ENCODE data around the gene SUPT20H. TPM values are rescaled to one million over a fixed set of nuclear protein-coding genes. Genes with fewer than 3 reads are reported as not detected.

The SUPT20H gene
- total RNA-seq, 4 donors from 2014 or later, result 28.4 to 67.6 (median 45.3) TPM

DNA sequence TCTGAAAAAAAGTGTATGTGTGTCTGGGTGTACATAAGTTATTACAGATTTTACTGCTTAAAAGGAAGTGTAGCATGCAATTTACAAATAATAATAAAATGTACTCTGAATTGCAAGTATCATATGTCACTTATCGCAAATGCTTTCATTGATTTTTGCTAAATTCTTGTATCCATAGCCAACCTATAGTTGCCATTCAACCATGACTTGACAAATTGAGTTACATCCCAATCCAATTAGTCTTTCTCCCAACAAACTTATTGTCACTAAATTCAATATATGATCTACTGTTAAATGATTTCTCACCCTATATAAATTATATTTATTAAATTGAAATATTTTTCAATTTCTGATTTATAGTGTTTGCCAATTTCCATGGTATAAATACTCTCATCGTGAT is 17.3 kb upstream of the SUPT20H start:
- Histone ChIP-seq H3K36me3 (no peaks in the 10 kb centered on the region), H3K9me3 (no peaks in the 10 kb centered on the region), H3K27ac (no peak overlapping the region), H3K4me1 (no peaks in the 10 kb centered on the region), H3K27me3 (no peaks in the 10 kb centered on the region), H3K4me3 (no peak overlapping the region)
- in situ Hi-C loops (cut with MboI; ENCODE audit: low pct_ligation_motif_present in 1 of 4, low pct_unique_long_range_greater_than_20kb in 1 of 4, low sequenced_read_pairs in 3 of 4) (loop anchor here in 1 of 4 donors (25.0 kb wide), 1 partner anchor 535 kb away; no protein-coding TSS in a partner anchor), intact Hi-C loops (cut with DNase I; ENCODE audit: low total_unique reads) (loop anchor here (10.0 kb wide), 1 partner anchor 528 kb away; no protein-coding TSS in a partner anchor)
- TF ChIP-seq POLR2AphosphoS5 (IDR thresholded peaks at IDR 0.05) (no peak), CTCF (IDR thresholded peaks at IDR 0.05) (no peak), EP300 (IDR thresholded peaks at IDR 0.05; ENCODE audit: low read depth) (no peak), POLR2A (IDR thresholded peaks at IDR 0.05) (no peak)
- no peak for DNase-seq
- WGBS, 2 donors (ENCODE audit: low coverage in 1 of 2), result 92 to 97% methylated on average over 2 of the region's 2 CpGs

- Histone ChIP-seq H3K4me1 (no peaks in the 10 kb centered on the region), H3K4me3 (no peak overlapping the region), H3K9me3 (no peaks in the 10 kb centered on the region), H3K27ac (no peak overlapping the region), H3K27me3 (no peaks in the 10 kb centered on the region), H3K36me3 (no peaks in the 10 kb centered on the region)
- no peak for DNase-seq
- TF ChIP-seq POLR2A (IDR thresholded peaks at IDR 0.05) (no peak), POLR2AphosphoS5 (IDR thresholded peaks at IDR 0.05) (no peak), CTCF (IDR thresholded peaks at IDR 0.05) (no peak), EP300 (IDR thresholded peaks at IDR 0.05; ENCODE audit: low read depth) (no peak)
- intact Hi-C loops (cut with DNase I; ENCODE audit: low total_unique reads), result loop anchor here (10.0 kb wide), 1 partner anchor 530 kb away; no protein-coding TSS in a partner anchor
- WGBS, 2 donors (ENCODE audit: low coverage in 1 of 2), result 92 to 94% methylated on average over 2 of the region's 2 CpGs
- in situ Hi-C loops (cut with MboI; ENCODE audit: low pct_ligation_motif_present in 1 of 4, low pct_unique_long_range_greater_than_20kb in 1 of 4, low sequenced_read_pairs in 3 of 4), result loop anchor here in 1 of 4 donors (25.0 kb wide), 1 partner anchor 537 kb away; no protein-coding TSS in a partner anchor
Measured at GRCh38 chr13:37075164-37075563, 15.7 kb upstream of the SUPT20H start.

- no peaks in the 10 kb centered on the region for H3K27me3 ChIP-seq
- no peak for DNase-seq
- no peak for TF ChIP-seq POLR2A (IDR thresholded peaks at IDR 0.05)
- TF ChIP-seq EP300 (IDR thresholded peaks at IDR 0.05; ENCODE audit: low read depth), result no peak
- TF ChIP-seq POLR2AphosphoS5 (IDR thresholded peaks at IDR 0.05), result no peak
- TF ChIP-seq CTCF (IDR thresholded peaks at IDR 0.05), result peak; percentile 11 to 41 (median 30)
- H3K36me3 ChIP-seq, result no peaks in the 10 kb centered on the region
- H3K4me3 ChIP-seq, result no peak overlapping the region
- no peaks in the 10 kb centered on the region for H3K4me1 ChIP-seq
- intact Hi-C loops (cut with DNase I; ENCODE audit: low total_unique reads) (loop anchor here (10.0 kb wide), 1 partner anchor 530 kb away; no protein-coding TSS in a partner anchor), in situ Hi-C loops (cut with MboI; ENCODE audit: low pct_ligation_motif_present in 1 of 4, low pct_unique_long_range_greater_than_20kb in 1 of 4, low sequenced_read_pairs in 3 of 4) (loop anchor here in 2 of 4 donors (25.0 kb wide), 2 partner anchors 538 to 1288 kb away; no protein-coding TSS in a partner anchor)
- WGBS, 2 donors (ENCODE audit: low coverage in 1 of 2), result 0 to 7% methylated on average over 1 of the region's 1 CpG
- H3K27ac ChIP-seq, result no peak overlapping the region
- no peaks in the 10 kb centered on the region for H3K9me3 ChIP-seq
Measured at GRCh38 chr13:37074703-37075102, 15.2 kb upstream of the SUPT20H start.

DNA sequence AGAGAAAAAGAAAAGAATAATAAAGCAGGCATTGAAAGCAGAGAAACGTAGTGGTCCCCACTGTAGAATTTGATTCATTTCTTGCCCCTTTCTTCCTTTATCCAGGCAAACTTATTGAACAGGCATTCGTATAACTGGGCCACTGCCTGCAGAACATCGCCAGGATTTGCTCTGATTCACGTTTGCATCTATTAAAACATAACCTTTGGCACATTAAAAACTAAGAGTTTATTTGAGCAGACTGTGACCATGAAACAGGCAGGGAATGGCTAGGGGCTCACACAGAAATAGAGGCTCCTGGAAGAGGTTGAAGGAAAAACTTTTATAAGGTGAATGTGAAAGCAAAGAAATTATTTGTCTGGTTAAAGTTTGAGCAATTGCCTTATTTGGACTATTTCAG is 12.5 kb upstream of the SUPT20H start:
- WGBS, 2 donors (ENCODE audit: low coverage in 1 of 2), result 41 to 57% methylated on average over 4 of the region's 4 CpGs
- in situ Hi-C loops (cut with MboI; ENCODE audit: low pct_ligation_motif_present in 1 of 4, low pct_unique_long_range_greater_than_20kb in 1 of 4, low sequenced_read_pairs in 3 of 4) (loop anchor here in 1 of 4 donors (25.0 kb wide), 1 partner anchor 1290 kb away; no protein-coding TSS in a partner anchor), intact Hi-C loops (cut with DNase I; ENCODE audit: low total_unique reads) (loop anchor here (10.0 kb wide), 1 partner anchor 533 kb away; no protein-coding TSS in a partner anchor)
- TF ChIP-seq POLR2AphosphoS5 (IDR thresholded peaks at IDR 0.05) (no peak), EP300 (IDR thresholded peaks at IDR 0.05; ENCODE audit: low read depth) (no peak), POLR2A (IDR thresholded peaks at IDR 0.05) (no peak), CTCF (IDR thresholded peaks at IDR 0.05) (no peak)
- DNase-seq, result no peak
- Histone ChIP-seq H3K9me3 (no peaks in the 10 kb centered on the region), H3K4me3 (no peak overlapping the region), H3K27me3 (no peaks in the 10 kb centered on the region), H3K4me1 (no peaks in the 10 kb centered on the region), H3K27ac (no peak overlapping the region), H3K36me3 (no peaks in the 10 kb centered on the region)
